NCI-H82 treated with DMSO at 0.1 percent for 48 hours (cell line): ENCODE results near the gene EDIL3.

Experiments
- DNase-seq: peaks from one replicate; lab custom pipeline; 2025; ENCODE audit not compliant: unreplicated experiment; lab: John Stamatoyannopoulos, UW

EDIL3 gene

GRCh38 chr5:83919071-83920041 lies 465.3 kb downstream of the EDIL3 start:
- DNase-seq = no peak

DNA sequence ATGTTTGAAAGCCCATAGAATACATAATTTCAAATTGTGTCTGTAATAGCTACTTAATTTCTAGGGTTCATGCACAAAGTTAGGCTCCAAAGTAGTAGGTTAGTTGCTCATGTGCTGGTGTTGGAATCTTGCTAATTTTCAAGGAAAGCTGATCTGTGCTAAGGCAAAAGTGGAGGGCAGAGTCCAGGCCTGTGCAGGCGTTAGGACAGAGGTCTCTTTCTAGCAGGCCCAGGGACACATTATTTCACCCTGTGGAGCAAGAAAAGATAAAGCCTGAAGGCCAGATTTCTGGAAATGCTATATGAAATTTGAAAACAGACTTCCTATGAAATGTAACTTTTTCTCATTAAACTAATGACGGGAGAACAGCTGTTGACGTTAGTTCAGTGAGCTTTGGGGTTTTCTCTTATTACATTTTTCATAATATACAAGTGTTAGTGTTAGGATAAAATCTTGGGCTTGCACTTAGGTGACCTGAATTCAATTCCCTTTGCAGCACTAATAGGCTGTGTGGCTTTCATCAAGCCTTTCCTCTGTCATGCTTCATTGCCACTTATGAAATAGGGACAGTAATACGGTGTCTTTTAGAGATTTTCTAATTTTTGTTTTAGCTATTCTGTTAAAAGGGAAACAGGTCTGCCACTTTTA lies 467.3 kb downstream of the EDIL3 start:
- DNase-seq = no peak

DNA sequence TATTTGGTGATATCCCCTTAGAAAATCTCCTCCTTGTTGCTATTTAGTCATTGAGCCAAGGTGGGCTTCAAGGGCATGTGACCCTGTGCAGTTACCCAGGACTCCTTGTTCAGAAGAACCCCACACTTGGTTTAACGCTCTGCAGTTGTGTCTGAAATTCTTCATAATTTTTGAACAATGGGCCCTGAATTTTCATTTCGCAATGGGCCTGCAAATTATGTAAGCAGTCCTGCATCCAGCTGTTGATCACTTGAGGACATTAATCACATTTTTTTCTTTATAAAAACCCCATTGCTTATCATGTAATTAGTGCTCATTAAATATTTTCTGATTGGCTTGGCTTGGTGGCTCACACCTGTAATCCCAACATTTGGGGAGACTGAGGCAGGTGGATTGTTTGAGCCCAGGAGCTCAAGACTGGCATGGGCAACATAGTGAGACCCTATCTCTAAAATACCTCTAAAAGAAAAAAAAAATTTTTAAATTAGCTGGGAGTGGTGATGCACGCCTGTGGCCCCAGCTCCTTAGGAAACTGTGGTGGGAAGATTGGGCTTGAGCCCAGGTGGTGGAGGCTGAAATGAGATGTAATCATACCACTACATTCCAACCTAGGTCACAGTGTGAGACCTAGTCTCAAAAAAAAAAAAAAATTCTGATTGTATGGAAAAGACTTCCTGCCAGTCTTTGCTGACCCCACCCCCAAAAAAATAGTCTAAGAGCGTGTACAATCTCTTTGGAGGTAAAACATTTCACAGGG lies 469.8 kb downstream of the EDIL3 start:
- DNase-seq = no peak

- no peak for DNase-seq
Measured at GRCh38 chr5:83914199-83914598, 470.5 kb downstream of the EDIL3 start.

- no peak for DNase-seq
Measured at GRCh38 chr5:83913593-83913992, 471.1 kb downstream of the EDIL3 start.

GRCh38 chr5:83911367-83911919 lies 473.2 kb downstream of the EDIL3 start:
- DNase-seq = no peak

- no peak for DNase-seq
Measured at GRCh38 chr5:83900306-83900705, 484.4 kb downstream of the EDIL3 start.

DNA sequence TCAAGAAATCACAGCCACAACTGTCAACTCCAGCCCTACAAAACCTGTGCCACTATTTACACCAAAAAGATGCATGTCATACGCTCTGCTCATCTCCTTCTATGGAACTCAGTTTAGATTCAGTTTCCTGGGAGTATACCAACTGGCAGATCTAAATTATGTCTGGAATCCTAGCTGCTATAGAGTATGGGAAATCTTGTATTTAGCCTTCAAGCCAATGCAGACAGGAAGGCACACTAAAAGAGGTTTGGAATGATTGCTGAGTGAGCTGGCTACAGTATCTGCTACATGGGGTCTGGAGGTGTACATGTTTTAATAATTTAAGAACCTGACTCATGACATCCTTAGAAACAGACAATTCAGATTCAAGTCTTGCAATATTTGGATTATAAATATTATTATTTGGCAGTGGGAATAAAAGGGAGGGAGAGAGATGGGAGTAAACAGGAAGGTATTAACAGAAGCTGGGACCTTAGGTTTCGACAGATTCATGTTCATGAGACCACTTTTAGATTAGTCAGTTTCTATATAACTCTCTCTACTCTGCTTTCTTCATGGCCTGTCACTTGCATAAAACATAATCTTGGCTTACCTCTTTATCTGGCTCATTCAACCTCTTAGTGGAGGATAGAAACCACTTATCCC lies 485.2 kb downstream of the EDIL3 start:
- DNase-seq = no peak

DNA sequence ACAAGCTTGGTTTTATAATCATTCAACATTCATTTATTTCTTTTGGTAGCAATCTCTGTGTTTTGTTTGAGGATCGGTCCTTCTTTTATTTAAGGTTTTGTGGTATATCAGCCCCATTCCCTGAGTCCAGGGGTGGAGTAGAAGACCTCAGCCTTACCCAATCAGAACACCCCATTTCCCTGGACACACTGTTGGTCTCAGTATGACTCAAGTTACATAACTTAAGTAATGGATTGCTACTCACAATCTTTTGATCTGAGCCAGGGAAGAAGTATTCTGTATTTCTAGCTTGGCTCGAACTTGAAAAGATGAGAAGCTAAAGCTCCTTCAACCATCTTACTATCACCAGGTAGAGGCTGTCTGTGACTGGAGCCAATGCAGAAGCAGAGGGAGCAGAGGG lies 488.8 kb downstream of the EDIL3 start:
- DNase-seq = no peak

GRCh38 chr5:83891261-83891660 lies 493.4 kb downstream of the EDIL3 start:
- DNase-seq = no peak
